Esophagus muscularis mucosa (tissue), 4 donors: ENCODE results near the gene TMEM150A. TPM values are rescaled to one million over a fixed set of nuclear protein-coding genes. Genes with fewer than 3 reads are reported as not detected.

Source experiments
- DNase-seq: peaks from one replicate; pipeline ENCODE4 v3.0.0-alpha.2; 2017; ENCODE audit errors: extremely low spot score
- H3K27ac ChIP-seq, 4 donors: fragments of 200-600 bp; sonication (generic); replicated peaks in 1 of 4; 1 replicate in 3 of 4; 2 replicates in 1 of 4; pipeline ENCODE4 v1.5.1; 2016 to 2019; ENCODE audit warnings: mild to moderate bottlenecking in 1 of 4
- H3K27me3 ChIP-seq, 4 donors: fragments of 200-600 bp; sonication (generic); one replicate each; pipeline versions ENCODE4 v1.5.1 to v1.6.0; 2016 to 2019
- H3K36me3 ChIP-seq, 4 donors: fragments of 200-600 bp; sonication (generic); one replicate each; pipeline ENCODE4 v1.5.1; 2016 to 2019
- H3K4me1 ChIP-seq, 4 donors: fragments of 200-600 bp; sonication (generic); one replicate each; pipeline ENCODE4 v1.5.1; 2016 to 2019
- H3K4me3 ChIP-seq, 4 donors: fragments of 200-600 bp; sonication (generic); 1 replicate in 2 of 4; 2 replicates in 2 of 4; pipeline ENCODE4 v1.5.1; 2016 to 2019; ENCODE audit warnings: mild to moderate bottlenecking in 4 of 4, moderate library complexity in 1 of 4
- H3K9me3 ChIP-seq, 4 donors: fragments of 200-600 bp; sonication (generic); 1 replicate in 3 of 4; 2 replicates in 1 of 4; pipeline ENCODE4 v1.5.1; 2016 to 2019
- EP300 ChIP-seq: sonication (generic); formaldehyde crosslinking; IDR thresholded peaks from one replicate; pipeline ENCODE4 v1.6.1; 2017; ENCODE audit warnings: antibody characterized with exemption
- POLR2A ChIP-seq: fragments of 450-650 bp; IDR thresholded peaks from one replicate; pipeline ENCODE4 v1.6.1; 2017; ENCODE audit warnings: antibody characterized with exemption, moderate library complexity, mild to moderate bottlenecking, low read depth
- POLR2AphosphoS5 ChIP-seq, 2 donors: sonication (generic); formaldehyde crosslinking; IDR thresholded peaks; one replicate each; pipeline ENCODE4 v1.6.1; 2017; ENCODE audit warnings: antibody characterized with exemption in 2 of 2
- WGBS: methylation state at CpG from one replicate; pipeline ENCODE4 v1.1.5; 2018; 5-methylcytosine and 5-hydroxymethylcytosine counted together
- intact Hi-C: fragments of 100-400 bp; cut with DNase I; formaldehyde crosslinking; loops from one replicate; pipeline ENCODE4 v1.15.1; 2023
- total RNA-seq, 4 donors: library from RNA; depleted of rRNA; stranded (reverse); fragments of >200 nt; gene quantifications; one replicate each; pipeline versions ENCODE4 v1.1.0 to v1.2.1, GENCODE V29; 2016
- TF ChIP-seq, protein P1 (sequence below), 3 experiments: fragments of 200-600 bp in 2 of 3; fragments of 450-650 bp in 1 of 3; sonication (generic) in 2 of 3; IDR thresholded peaks; one replicate each; pipeline ENCODE4 v1.5.1; 2017 to 2019; ENCODE audit warnings: antibody characterized with exemption in 3 of 3, mild to moderate bottlenecking in 2 of 3, moderate library complexity in 1 of 3

Gene TMEM150A
- total RNA-seq, 4 donors from 2014 or later, result 22.9 to 36.7 (median 27.5) TPM

- no peak overlapping the region for H3K4me3 ChIP-seq
- no peaks in the 10 kb centered on the region for H3K9me3 ChIP-seq
- intact Hi-C loops, result loop anchor here (5.0 kb wide), 1 partner anchor 36 kb away; the partner anchor contains the start of gene GGCX
- peaks cover 15 to 46% (median 44%) of the 10 kb centered on the region in 4 donors for H3K36me3 ChIP-seq
- no peak for DNase-seq
- no peak overlapping the region for H3K27ac ChIP-seq
- TF ChIP-seq POLR2A, result no peak
- TF ChIP-seq POLR2AphosphoS5 (IDR thresholded peaks at IDR 0.05), result no peak
- TF ChIP-seq, protein P1, sequence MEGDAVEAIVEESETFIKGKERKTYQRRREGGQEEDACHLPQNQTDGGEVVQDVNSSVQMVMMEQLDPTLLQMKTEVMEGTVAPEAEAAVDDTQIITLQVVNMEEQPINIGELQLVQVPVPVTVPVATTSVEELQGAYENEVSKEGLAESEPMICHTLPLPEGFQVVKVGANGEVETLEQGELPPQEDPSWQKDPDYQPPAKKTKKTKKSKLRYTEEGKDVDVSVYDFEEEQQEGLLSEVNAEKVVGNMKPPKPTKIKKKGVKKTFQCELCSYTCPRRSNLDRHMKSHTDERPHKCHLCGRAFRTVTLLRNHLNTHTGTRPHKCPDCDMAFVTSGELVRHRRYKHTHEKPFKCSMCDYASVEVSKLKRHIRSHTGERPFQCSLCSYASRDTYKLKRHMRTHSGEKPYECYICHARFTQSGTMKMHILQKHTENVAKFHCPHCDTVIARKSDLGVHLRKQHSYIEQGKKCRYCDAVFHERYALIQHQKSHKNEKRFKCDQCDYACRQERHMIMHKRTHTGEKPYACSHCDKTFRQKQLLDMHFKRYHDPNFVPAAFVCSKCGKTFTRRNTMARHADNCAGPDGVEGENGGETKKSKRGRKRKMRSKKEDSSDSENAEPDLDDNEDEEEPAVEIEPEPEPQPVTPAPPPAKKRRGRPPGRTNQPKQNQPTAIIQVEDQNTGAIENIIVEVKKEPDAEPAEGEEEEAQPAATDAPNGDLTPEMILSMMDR (IDR thresholded peaks at IDR 0.05), result no peak
- TF ChIP-seq EP300, result no peak
- WGBS, result 85% methylated on average over 13 of the region's 14 CpGs
- H3K27me3 ChIP-seq, result no peaks in the 10 kb centered on the region
- H3K4me1 ChIP-seq, result peaks cover 40 to 67% (median 58%) of the 10 kb centered on the region in 4 donors
Measured at GRCh38 chr2:85598594-85599340, 3.7 kb downstream of the TMEM150A start.

DNA sequence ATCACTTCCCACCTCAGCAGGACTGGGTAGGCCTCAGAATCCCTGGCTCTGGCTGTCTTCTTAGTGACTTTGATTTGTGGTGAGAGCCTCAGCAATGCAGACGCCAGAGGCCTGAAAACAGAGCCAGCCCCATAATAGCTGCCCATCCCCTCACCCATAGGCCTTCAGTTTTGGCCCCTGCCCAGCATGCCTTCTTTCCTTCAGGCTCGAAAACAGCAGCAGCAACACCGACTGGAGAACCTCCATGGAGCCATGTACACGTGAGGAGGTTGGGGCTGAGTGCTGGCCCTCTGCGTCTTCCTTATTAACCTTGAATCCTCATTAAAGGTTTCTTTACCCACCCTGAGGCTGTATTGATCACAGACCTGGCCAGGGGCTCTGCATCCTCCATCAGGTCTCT, 5.3 kb downstream of the TMEM150A start:
- H3K27ac ChIP-seq, result peak overlapping the region in 2 of 4 donors; percentile 88 to 90
- intact Hi-C loops, result loop anchor here (5.0 kb wide), 1 partner anchor 35 kb away; the partner anchor contains the start of gene GGCX

DNA sequence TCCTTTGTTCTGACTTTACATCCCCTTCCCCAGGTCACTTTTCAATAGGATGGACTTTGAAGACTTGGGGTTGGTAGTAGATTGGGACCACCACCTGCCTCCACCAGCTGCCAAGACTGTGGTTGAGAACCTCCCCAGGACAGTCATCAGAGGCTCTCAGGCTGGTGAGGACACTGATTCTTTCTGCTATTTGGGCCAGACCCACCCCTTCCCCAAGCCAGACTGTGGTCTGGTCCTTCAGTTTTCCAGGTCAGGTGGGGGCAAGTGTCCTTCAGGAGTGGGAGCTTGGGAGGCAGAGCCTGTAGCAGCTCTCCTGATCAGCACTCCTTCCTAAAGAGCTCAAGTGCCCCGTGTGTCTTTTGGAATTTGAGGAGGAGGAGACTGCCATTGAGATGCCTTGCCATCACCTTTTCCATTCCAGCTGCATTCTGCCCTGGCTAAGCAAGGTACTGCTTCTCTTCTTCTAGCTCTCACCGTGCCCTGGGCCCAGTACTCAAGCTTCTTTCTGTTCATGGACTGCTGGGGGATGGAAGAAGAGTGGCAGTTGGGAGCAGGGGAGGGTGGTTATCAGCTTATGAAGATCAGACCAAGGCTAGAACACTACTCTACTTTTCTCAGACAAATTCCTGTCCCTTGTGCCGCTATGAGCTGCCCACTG, 5.9 kb downstream of the TMEM150A start:
- Histone ChIP-seq H3K36me3 (peaks cover 15 to 53% (median 48%) of the 10 kb centered on the region in 4 donors), H3K4me3 (peak overlapping the region; percentile 65 to 94 (median 80)), H3K9me3 (no peaks in the 10 kb centered on the region), H3K4me1 (peaks cover 40 to 60% (median 53%) of the 10 kb centered on the region in 4 donors), H3K27ac (peak overlapping the region; percentile 88 to 97 (median 90)), H3K27me3 (no peaks in the 10 kb centered on the region)
- intact Hi-C loops, result loop anchor here (5.0 kb wide), 1 partner anchor 34 kb away; the partner anchor contains the start of gene GGCX
- DNase-seq, result no peak
- 94% methylated on average over 2 of the region's 3 CpGs for WGBS
- TF ChIP-seq POLR2A, result no peak
- TF ChIP-seq POLR2AphosphoS5 (IDR thresholded peaks at IDR 0.05), result no peak
- TF ChIP-seq EP300, result no peak
- TF ChIP-seq, protein P1 (IDR thresholded peaks at IDR 0.05), result no peak

More for the DNA sequence above, 5.3 kb downstream of the TMEM150A start:
- 70% methylated on average over 5 of the region's 5 CpGs for WGBS
- DNase-seq, result no peak
- TF ChIP-seq POLR2A (no peak), EP300 (no peak), POLR2AphosphoS5 (IDR thresholded peaks at IDR 0.05) (no peak)
- TF ChIP-seq, protein P1 (IDR thresholded peaks at IDR 0.05), result no peak
- H3K4me1 ChIP-seq, result peaks cover 36 to 62% (median 52%) of the 10 kb centered on the region in 4 donors
- peaks cover 15 to 53% (median 48%) of the 10 kb centered on the region in 4 donors for H3K36me3 ChIP-seq
- H3K4me3 ChIP-seq, result no peak overlapping the region
- no peaks in the 10 kb centered on the region for H3K9me3 ChIP-seq
- no peaks in the 10 kb centered on the region for H3K27me3 ChIP-seq

- H3K9me3 ChIP-seq, result no peaks in the 10 kb centered on the region
- peaks cover 15 to 51% (median 46%) of the 10 kb centered on the region in 4 donors for H3K36me3 ChIP-seq
- peak overlapping the region; percentile 88 to 97 (median 90) for H3K27ac ChIP-seq
- 4% methylated on average over 10 of the region's 10 CpGs for WGBS
- no peaks in the 10 kb centered on the region for H3K27me3 ChIP-seq
- peak overlapping the region; percentile 65 to 94 (median 80) for H3K4me3 ChIP-seq
- H3K4me1 ChIP-seq, result peaks cover 40 to 60% (median 53%) of the 10 kb centered on the region in 4 donors
- no peak for DNase-seq
- TF ChIP-seq POLR2A (no peak), EP300 (no peak), POLR2AphosphoS5 (IDR thresholded peaks at IDR 0.05) (no peak)
- TF ChIP-seq, protein P1 (IDR thresholded peaks at IDR 0.05), result no peak
- intact Hi-C loops, result loop anchor here (5.0 kb wide), 1 partner anchor 34 kb away; the partner anchor contains the start of gene GGCX
Measured at GRCh38 chr2:85596026-85596333, 6.5 kb downstream of the TMEM150A start.
